ENCODE data around the gene ZBTB18.
"Not testable (repeated sequence)": the region's sequence is repeated elsewhere in the genome, so short reads cannot be mapped to it uniquely, and the experiment has no call there.

The ZBTB18 gene

DNA sequence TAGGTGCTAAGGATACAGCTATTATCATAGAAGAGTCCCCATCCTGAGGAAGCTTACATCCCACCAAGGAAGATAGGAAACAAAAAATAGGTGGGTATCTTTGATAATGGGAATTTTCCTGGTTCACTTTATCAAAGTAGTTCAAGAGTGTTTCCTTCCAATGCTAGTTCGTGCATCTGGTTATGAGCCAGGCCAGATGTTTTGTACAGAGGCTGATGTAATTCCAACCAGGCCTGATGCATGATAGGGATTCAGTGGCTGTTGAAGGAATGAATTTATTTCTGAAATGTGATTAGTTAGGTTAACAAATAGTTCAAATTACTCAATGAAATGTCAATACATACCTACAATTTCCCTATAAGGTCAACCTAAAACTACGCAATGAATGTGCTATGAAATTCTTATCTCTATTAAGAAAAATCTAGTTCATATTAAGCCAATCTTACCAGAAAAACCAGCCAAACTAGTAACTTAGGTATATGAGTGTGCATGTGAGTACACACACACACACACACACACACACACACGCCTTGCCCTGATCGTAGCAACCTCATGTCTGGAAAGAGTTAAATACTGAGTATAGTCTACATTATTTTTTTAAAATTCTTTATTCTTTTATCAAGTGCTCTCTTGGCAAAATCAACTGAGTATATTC is 9.5 kb upstream of the ZBTB18 start:
- TF ChIP-seq, protein P1, sequence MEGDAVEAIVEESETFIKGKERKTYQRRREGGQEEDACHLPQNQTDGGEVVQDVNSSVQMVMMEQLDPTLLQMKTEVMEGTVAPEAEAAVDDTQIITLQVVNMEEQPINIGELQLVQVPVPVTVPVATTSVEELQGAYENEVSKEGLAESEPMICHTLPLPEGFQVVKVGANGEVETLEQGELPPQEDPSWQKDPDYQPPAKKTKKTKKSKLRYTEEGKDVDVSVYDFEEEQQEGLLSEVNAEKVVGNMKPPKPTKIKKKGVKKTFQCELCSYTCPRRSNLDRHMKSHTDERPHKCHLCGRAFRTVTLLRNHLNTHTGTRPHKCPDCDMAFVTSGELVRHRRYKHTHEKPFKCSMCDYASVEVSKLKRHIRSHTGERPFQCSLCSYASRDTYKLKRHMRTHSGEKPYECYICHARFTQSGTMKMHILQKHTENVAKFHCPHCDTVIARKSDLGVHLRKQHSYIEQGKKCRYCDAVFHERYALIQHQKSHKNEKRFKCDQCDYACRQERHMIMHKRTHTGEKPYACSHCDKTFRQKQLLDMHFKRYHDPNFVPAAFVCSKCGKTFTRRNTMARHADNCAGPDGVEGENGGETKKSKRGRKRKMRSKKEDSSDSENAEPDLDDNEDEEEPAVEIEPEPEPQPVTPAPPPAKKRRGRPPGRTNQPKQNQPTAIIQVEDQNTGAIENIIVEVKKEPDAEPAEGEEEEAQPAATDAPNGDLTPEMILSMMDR (IDR thresholded peaks at IDR 0.05; ENCODE audit: insufficient read depth, missing control alignments), result no peak
- DNase-seq (ENCODE audit: insufficient read length, low spot score) (no peak), FAIRE-seq (peak; percentile 35)

DNA sequence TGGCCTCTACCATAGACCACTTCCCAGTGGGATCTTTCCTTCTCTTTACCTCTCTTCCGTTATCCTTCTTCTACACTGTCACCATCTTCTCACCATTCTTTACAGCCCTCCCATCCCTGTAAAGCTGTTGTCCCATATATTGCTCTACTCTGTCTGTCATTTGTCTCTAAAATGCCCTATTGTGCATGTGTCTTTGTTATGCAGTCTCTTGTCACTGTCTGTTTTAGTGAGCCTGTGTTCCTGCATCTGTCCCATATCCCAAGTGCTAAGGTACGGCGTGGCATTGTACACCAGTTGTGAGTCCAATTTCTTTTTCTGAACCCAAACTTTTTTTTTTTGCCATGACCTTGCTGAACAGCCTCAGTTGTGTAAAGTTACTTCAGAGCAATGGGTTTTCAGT is 8.8 kb upstream of the ZBTB18 start:
- FAIRE-seq (peak; percentile 29), DNase-seq (ENCODE audit: insufficient read length, low spot score) (no peak)
- TF ChIP-seq, protein P1 (IDR thresholded peaks at IDR 0.05; ENCODE audit: insufficient read depth, missing control alignments), result no peak

DNA sequence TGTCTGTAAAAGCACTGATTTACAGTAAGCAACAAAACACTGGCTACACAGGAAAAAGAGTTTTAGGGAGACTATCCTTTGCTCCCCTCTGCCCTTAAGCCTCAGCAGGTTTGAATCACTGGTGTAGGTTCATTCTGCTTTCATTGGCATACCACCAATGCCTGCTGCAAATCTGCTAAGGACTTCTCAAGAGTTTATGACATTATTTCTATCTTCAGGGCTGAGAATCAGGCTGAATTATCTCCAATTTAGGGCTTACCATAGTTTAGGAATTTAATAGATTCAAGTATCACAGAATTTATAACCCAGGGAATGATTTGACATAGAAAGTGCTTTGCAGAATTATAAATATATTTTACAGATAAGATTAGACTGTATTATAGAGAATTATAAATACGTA is 6.7 kb upstream of the ZBTB18 start:
- FAIRE-seq (no peak), DNase-seq (ENCODE audit: insufficient read length, low spot score) (no peak)

DNA sequence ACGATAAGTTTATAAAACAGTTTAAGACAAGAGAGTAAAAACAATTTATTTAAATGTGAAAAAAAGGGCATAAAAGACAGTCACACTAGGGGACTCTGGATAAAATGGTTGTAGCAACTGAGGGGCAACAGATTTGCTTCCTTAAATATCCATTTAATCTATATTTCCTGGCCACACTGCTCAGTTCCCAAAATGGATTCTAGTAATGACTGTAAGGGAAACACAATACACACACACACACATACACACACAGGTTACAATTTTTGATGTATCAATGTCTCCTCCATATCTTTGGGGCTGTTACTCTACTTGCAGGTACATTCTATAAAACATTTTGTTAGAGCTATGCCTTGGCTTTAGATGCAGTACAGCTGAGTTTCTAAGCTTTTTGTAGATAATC is 4.8 kb upstream of the ZBTB18 start:
- DNase-seq (ENCODE audit: insufficient read length, low spot score); FAIRE-seq: not testable (repeated sequence)

More for the DNA sequence above, 6.7 kb upstream of the ZBTB18 start:
- TF ChIP-seq, protein P1 (IDR thresholded peaks at IDR 0.05; ENCODE audit: insufficient read depth, missing control alignments), result no peak

DNA sequence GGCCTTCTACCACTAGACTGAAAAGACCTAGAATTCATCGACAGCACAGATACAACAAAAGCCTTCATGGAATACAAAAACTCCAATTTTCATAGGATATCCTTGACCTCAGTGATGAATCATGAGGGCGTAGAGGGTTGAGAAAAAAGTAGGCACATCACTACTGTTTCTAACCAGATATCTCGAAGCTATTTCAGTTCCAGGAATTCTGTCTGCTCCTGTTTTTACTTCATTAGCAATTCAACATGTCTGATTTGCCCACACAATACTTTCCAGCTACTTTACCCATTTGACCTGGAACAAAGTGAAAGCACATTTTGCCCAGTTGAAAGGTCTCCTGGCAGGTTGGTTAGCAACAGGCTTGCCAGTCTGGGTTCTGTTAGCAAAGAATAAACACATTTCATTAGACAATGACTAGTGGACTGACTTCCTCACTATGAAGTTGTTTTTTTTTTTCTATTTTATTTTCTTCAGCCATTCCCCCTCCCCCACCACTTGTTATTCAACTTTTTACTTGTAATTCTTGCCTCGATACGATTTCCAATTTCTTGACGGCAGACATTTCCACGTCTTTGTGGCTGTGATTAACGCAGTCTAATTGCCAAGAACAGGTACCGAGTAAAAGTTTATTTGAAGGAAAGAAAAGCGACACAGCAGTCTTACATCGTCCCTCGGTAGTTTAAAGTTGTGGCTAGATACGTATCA is 4.0 kb upstream of the ZBTB18 start:
- TF ChIP-seq, protein P1 (IDR thresholded peaks at IDR 0.05; ENCODE audit: insufficient read depth, missing control alignments), result no peak
- no peak for DNase-seq (ENCODE audit: insufficient read length, low spot score)
- FAIRE-seq, result no peak

DNA sequence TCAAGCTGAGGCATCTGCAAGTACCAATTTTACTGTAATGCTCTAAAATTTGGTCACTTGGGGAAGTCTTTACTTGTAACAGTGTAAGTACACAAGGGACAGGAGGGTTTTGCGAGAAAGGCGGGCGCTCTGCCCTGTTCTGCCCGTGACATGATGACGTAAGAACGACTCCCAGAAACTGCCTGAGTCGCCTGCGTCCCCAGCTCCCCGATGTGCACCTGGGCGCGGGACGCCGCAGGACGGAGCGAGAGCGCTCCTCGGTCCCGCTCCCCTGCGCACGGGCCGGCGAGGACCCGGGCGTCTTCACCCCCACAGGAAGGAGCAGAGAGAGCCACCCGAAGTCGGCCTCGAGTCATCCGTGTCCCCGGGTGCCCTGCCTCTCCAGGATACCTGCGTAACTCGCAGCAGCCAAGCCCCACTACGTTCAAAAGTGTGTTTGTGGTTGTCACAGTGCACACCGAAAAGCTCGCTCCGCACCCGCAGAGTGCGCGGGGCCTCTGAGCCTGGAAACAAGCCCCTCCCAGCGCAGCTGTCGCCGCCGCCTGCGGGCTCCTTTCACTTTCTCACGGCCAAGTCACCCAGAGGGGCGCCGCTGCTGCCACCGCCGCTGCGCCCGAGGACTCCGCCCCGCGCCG is 3.3 kb upstream of the ZBTB18 start:
- FAIRE-seq (no peak), DNase-seq (ENCODE audit: insufficient read length, low spot score) (no peak)
- TF ChIP-seq, protein P1 (IDR thresholded peaks at IDR 0.05; ENCODE audit: insufficient read depth, missing control alignments), result no peak

DNA sequence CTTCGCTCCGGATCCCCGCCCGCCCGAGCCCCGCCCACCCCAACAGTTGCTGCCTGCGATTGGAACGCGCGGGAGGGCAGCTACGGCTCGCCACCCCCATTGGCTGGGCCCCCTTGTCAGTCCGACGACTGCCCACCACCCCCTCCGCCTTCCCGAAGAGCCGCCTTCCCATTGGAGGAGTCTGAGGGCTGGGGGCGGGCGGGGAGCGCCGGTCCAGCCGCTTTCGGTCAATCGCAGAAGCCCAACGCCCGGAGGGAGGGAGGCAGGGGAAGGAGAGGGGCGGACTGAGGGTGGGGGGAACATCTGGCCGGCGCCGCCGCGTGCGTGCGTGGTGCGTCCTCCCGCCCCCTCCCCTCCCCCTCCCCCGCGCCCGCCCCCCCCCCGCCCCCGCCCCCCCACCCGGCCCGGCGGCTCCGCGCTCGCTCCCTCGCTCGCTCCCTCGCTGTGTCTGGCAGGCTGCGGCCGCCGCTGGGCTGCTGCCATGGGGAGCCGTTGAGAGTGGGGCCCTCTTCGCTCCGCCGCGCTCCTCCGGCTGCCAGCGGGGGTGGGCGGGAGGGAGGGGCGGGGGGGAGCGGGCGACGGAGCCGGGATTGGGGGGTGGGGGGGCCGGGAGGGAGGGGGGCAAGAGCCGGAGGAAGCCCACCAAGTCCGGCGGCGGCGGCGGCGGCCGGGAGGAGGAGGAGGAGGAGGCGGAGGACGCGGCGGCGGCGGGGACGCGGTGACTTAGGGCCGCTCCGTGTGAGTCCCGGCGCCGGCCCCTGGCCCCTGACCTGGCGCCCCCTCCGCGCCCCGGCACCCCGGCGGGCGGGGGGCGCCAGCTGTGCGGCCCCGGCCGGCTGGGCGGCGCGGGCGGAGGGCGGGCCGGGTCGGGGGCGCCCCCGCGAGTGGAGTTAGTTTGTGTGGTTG is 2.6 kb upstream of the ZBTB18 start:
- DNase-seq (ENCODE audit: insufficient read length, low spot score) (peak; percentile 91), FAIRE-seq (no peak)
- TF ChIP-seq, protein P1 (IDR thresholded peaks at IDR 0.05; ENCODE audit: insufficient read depth, missing control alignments), result no peak
